ENCODE results near the gene MAN1A1. TPM values are rescaled to one million over a fixed set of nuclear protein-coding genes. Genes with fewer than 3 reads are reported as not detected.

Gene MAN1A1
- total RNA-seq, 4 donors from 2014 or later = 6.3 to 92.3 (median 22.4) TPM

GRCh38 chr6:119204719-119205118 is 144.8 kb downstream of the MAN1A1 start:
- Histone ChIP-seq H3K27ac (no peak overlapping the region), H3K36me3 (peaks cover 0 to 30% (median 0%) of the 10 kb centered on the region in 3 donors), H3K4me3 (no peak overlapping the region), H3K27me3 (no peaks in the 10 kb centered on the region), H3K9me3 (no peaks in the 10 kb centered on the region), H3K4me1 (peaks cover 2 to 10% (median 4%) of the 10 kb centered on the region in 3 donors)
- TF ChIP-seq, protein P1, sequence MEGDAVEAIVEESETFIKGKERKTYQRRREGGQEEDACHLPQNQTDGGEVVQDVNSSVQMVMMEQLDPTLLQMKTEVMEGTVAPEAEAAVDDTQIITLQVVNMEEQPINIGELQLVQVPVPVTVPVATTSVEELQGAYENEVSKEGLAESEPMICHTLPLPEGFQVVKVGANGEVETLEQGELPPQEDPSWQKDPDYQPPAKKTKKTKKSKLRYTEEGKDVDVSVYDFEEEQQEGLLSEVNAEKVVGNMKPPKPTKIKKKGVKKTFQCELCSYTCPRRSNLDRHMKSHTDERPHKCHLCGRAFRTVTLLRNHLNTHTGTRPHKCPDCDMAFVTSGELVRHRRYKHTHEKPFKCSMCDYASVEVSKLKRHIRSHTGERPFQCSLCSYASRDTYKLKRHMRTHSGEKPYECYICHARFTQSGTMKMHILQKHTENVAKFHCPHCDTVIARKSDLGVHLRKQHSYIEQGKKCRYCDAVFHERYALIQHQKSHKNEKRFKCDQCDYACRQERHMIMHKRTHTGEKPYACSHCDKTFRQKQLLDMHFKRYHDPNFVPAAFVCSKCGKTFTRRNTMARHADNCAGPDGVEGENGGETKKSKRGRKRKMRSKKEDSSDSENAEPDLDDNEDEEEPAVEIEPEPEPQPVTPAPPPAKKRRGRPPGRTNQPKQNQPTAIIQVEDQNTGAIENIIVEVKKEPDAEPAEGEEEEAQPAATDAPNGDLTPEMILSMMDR (IDR thresholded peaks at IDR 0.05) = no peak
- no peak for TF ChIP-seq POLR2A (IDR thresholded peaks at IDR 0.05)
- intact Hi-C loops (cut with DNase I) = no loop called here
- no peak for DNase-seq
- WGBS, 2 donors = 94 to 98% methylated on average over 3 of the region's 3 CpGs

DNA sequence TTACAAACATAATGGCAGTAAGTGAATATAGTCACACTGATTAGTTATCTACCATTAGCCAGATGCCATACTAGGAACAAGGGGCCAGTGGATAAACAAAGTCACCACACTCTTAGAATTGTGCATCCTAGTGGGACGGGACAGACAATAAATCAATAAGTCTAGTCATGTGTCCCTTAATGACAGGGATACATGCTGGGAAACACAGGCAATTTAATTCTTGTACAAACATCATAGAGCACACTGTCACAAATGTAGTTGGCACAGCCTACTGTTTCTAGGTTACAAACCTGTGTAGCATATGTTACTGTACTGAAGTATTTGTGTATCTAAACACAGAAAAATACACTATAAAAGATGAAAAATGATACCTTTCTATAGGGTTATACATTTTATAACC is 148.1 kb downstream of the MAN1A1 start:
- Histone ChIP-seq H3K27ac (no peak overlapping the region), H3K4me3 (no peak overlapping the region), H3K36me3 (peaks cover 0 to 43% (median 6%) of the 10 kb centered on the region in 3 donors), H3K4me1 (no peaks in the 10 kb centered on the region), H3K9me3 (no peaks in the 10 kb centered on the region), H3K27me3 (no peaks in the 10 kb centered on the region)
- 93 to 100% methylated on average over 1 of the region's 1 CpG for WGBS, 2 donors
- DNase-seq = no peak
- TF ChIP-seq, protein P1 (IDR thresholded peaks at IDR 0.05) = no peak
- intact Hi-C loops (cut with DNase I) = no loop called here

DNA sequence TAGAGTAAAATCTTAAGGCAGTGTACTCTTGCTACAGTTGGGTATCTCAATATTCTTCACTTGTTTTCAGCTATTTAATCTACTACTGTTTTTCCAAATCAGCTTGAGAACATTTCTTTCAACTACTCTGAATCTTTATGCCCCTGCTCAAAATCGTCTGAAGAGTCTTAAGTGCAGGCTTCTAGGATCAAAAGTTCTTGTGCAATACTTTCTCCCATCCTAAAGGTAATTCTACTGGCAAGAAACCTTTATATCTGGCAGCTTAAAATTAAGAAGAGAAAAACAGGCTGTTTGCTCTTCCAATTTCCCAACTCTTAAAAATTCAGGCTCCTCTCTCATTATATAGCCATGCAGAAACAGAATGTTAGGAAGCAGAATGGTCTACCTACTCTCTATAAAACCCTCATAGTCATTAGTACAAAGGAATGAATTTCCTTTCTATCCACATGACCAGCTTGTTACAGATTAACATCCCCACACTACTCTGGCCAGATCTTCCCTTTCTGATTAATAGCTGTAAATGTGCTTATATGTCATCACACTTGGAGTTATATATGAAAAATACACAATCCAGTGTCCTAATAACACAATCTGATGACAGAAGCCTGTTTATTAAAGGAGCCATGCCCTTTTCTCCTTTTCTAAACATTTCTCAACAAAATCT is 148.9 kb downstream of the MAN1A1 start:
- Histone ChIP-seq H3K4me1 (no peaks in the 10 kb centered on the region), H3K36me3 (peaks cover 0 to 50% (median 6%) of the 10 kb centered on the region in 3 donors), H3K9me3 (no peaks in the 10 kb centered on the region), H3K27me3 (no peaks in the 10 kb centered on the region), H3K27ac (no peak overlapping the region), H3K4me3 (no peak overlapping the region)
- no peak for DNase-seq
- intact Hi-C loops (cut with DNase I) = no loop called here
- no peak for TF ChIP-seq POLR2A (IDR thresholded peaks at IDR 0.05)
- TF ChIP-seq, protein P1 (IDR thresholded peaks at IDR 0.05) = no peak
- 52 to 72% methylated on average over 1 of the region's 1 CpG for WGBS, 2 donors

DNA sequence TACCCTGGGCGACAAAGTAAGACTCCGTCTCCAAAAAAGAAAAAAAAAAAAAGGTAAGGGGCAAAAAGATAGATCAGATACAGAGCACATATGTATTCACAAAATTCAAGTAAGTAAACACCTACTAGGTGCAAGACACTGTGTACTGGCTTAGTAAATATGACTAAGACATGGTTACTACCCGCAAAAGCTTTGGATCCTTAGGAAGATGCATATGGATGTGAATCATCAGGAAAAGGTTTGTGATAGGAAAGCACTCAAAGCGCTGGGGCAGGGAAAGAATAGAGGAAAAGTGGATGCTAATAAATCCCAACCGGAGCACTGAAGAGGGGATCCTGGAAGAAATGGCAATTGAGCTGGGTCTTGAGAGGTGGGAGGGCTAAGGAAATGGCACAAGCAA is 152.3 kb downstream of the MAN1A1 start:
- 92 to 95% methylated on average over 5 of the region's 5 CpGs for WGBS, 2 donors
- intact Hi-C loops (cut with DNase I) = no loop called here
- no peaks in the 10 kb centered on the region for H3K27me3 ChIP-seq
- no peak for DNase-seq
- TF ChIP-seq, protein P1 (IDR thresholded peaks at IDR 0.05) = no peak
- no peak for TF ChIP-seq POLR2A (IDR thresholded peaks at IDR 0.05)
- H3K27ac ChIP-seq = no peak overlapping the region
- peaks cover 0 to 47% (median 6%) of the 10 kb centered on the region in 3 donors for H3K36me3 ChIP-seq
- H3K9me3 ChIP-seq = no peaks in the 10 kb centered on the region
- H3K4me1 ChIP-seq = no peaks in the 10 kb centered on the region
- H3K4me3 ChIP-seq = no peak overlapping the region

DNA sequence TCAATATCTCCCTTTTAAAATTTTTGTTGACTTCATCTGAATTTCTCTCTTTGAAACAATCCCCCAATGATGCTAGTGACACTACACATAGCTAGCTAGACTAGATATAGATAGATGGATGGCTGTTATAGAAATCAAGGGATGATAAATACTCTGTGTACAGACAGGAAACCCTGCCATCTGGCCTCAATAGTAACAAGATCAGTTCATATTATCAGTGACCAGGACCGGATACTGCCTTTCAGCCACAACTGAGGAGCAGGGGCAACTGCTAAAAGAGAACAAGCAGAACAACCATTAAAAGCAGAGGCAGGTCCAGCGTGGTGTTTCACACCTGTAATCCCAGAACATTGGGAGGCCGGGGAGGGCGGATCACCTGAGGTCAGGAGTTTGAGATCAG is 152.8 kb downstream of the MAN1A1 start:
- 68 to 85% methylated on average over 4 of the region's 4 CpGs for WGBS, 2 donors
- intact Hi-C loops (cut with DNase I) = no loop called here
- no peaks in the 10 kb centered on the region for H3K4me1 ChIP-seq

More for the DNA sequence above, 152.8 kb downstream of the MAN1A1 start:
- TF ChIP-seq POLR2A (IDR thresholded peaks at IDR 0.05) = no peak
- TF ChIP-seq, protein P1 (IDR thresholded peaks at IDR 0.05) = no peak
- Histone ChIP-seq H3K9me3 (no peaks in the 10 kb centered on the region), H3K27ac (no peak overlapping the region), H3K4me3 (no peak overlapping the region), H3K27me3 (no peaks in the 10 kb centered on the region), H3K36me3 (peaks cover 0 to 47% (median 6%) of the 10 kb centered on the region in 3 donors)
- DNase-seq = no peak

All from esophagus squamous epithelium (tissue), 5 donors.